PC-9 (cell line): ENCODE results near the gene CTNND1.

Experiments used
- EZH2 ChIP-seq: fragments of 200-600 bp; sonication (generic); IDR thresholded peaks from 2 replicates; pipeline ENCODE4 v1.8.0; 2017; ENCODE audit warnings: antibody characterized with exemption, low read depth
- TF ChIP-seq, protein P1 (sequence below): fragments of 200-600 bp; sonication (generic); conservative IDR thresholded peaks from 2 replicates; pipeline ENCODE4 v1.6.1; 2017; ENCODE audit warnings: mixed run types, antibody characterized with exemption, mild to moderate bottlenecking, moderate library complexity

- TF ChIP-seq, protein P1, sequence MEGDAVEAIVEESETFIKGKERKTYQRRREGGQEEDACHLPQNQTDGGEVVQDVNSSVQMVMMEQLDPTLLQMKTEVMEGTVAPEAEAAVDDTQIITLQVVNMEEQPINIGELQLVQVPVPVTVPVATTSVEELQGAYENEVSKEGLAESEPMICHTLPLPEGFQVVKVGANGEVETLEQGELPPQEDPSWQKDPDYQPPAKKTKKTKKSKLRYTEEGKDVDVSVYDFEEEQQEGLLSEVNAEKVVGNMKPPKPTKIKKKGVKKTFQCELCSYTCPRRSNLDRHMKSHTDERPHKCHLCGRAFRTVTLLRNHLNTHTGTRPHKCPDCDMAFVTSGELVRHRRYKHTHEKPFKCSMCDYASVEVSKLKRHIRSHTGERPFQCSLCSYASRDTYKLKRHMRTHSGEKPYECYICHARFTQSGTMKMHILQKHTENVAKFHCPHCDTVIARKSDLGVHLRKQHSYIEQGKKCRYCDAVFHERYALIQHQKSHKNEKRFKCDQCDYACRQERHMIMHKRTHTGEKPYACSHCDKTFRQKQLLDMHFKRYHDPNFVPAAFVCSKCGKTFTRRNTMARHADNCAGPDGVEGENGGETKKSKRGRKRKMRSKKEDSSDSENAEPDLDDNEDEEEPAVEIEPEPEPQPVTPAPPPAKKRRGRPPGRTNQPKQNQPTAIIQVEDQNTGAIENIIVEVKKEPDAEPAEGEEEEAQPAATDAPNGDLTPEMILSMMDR = no peak
- no peak for TF ChIP-seq EZH2
Measured at GRCh38 chr11:57868491-57868890, 106.9 kb downstream of the CTNND1 start.
